T47D (cell line): ENCODE results near the gene ANKRD11.
A peak's percentile ranks its signal among the peaks of the same experiment; 100 is the strongest.

Source experiments
- DNase-seq, 2 experiments: peaks; one replicate each; pipeline versions ENCODE4 v3.0.0 to v3.0.0-alpha.2; 2011 to 2012; ENCODE audit warnings: low read depth in 1 of 2, low spot score in 1 of 2
- JUND ChIP-seq: IDR thresholded peaks from 2 replicates; pipeline ENCODE4 v1.6.1; 2012; ENCODE audit warnings: low read depth
- in situ Hi-C: cut with HindIII; loops from 2 replicates; pipeline ENCODE4 v1.10.0; 2016; ENCODE audit warnings: low sequenced_read_pairs, low pct_unique_long_range_greater_than_20kb

Gene ANKRD11

GRCh38 chr16:89504091-89504490 lies 13.7 kb upstream of the ANKRD11 start:
- TF ChIP-seq JUND, result no peak
- DNase-seq, result no peak
- in situ Hi-C loops, result no loop called here

- peak; percentile 57 to 77 for DNase-seq
- TF ChIP-seq JUND, result no peak
- in situ Hi-C loops, result no loop called here
Measured at GRCh38 chr16:89502081-89502843, 11.9 kb upstream of the ANKRD11 start.

GRCh38 chr16:89499767-89500166 lies 9.4 kb upstream of the ANKRD11 start:
- in situ Hi-C loops, result no loop called here
- TF ChIP-seq JUND, result no peak
- no peak for DNase-seq

- TF ChIP-seq JUND, result no peak
- no peak for DNase-seq
- in situ Hi-C loops, result no loop called here
Measured at GRCh38 chr16:89498839-89499238, 8.5 kb upstream of the ANKRD11 start.

- no peak for DNase-seq
- no peak for TF ChIP-seq JUND
- in situ Hi-C loops, result no loop called here
Measured at GRCh38 chr16:89495121-89495520, 4.8 kb upstream of the ANKRD11 start.

GRCh38 chr16:89493776-89494175 lies 3.4 kb upstream of the ANKRD11 start:
- DNase-seq, result no peak

GRCh38 chr16:89491974-89492687 lies 1.8 kb upstream of the ANKRD11 start:
- in situ Hi-C loops, result no loop called here
- no peak for DNase-seq

More at GRCh38 chr16:89493776-89494175, 3.4 kb upstream of the ANKRD11 start:
- TF ChIP-seq JUND, result no peak
- in situ Hi-C loops, result no loop called here

GRCh38 chr16:89491238-89491869 lies 993 bp upstream of the ANKRD11 start:
- in situ Hi-C loops, result no loop called here
- no peak for TF ChIP-seq JUND
- no peak for DNase-seq

More at GRCh38 chr16:89491974-89492687, 1.8 kb upstream of the ANKRD11 start:
- TF ChIP-seq JUND, result no peak

- in situ Hi-C loops, result no loop called here
- no peak for TF ChIP-seq JUND
- no peak for DNase-seq
Measured at GRCh38 chr16:89489898-89490438, 393 bp downstream of the ANKRD11 start.

GRCh38 chr16:89489040-89489897 lies 1.1 kb downstream of the ANKRD11 start:
- in situ Hi-C loops, result no loop called here
- DNase-seq, result peak in 1 of 2 experiments; percentile 96
- no peak for TF ChIP-seq JUND

- DNase-seq, result no peak
- no peak for TF ChIP-seq JUND
- in situ Hi-C loops, result no loop called here
Measured at GRCh38 chr16:89485701-89486246, 4.6 kb downstream of the ANKRD11 start.

GRCh38 chr16:89484923-89485679 lies 5.3 kb downstream of the ANKRD11 start:
- in situ Hi-C loops, result no loop called here
- no peak for TF ChIP-seq JUND
- DNase-seq, result no peak
